Mucosa of stomach (tissue), 1 donor: ENCODE results near the gene TSPAN8.
"Not testable (repeated sequence)": the region's sequence is repeated elsewhere in the genome, so short reads cannot be mapped to it uniquely, and the experiment has no call there.

Experiments used
- H3K27me3 ChIP-seq: one replicate; pipeline ENCODE4 v1.7.0; 2013; ENCODE audit warnings: mild to moderate bottlenecking, low read length; ENCODE audit not compliant: control insufficient read depth, insufficient read depth
- H3K36me3 ChIP-seq: one replicate; pipeline ENCODE4 v1.7.0; 2013; ENCODE audit warnings: low read length; ENCODE audit not compliant: control insufficient read depth, insufficient read depth
- H3K4me1 ChIP-seq: one replicate; pipeline ENCODE4 v1.7.0; 2013; ENCODE audit warnings: mild to moderate bottlenecking, low read length; ENCODE audit not compliant: control insufficient read depth, insufficient read depth
- H3K4me3 ChIP-seq: one replicate; pipeline ENCODE4 v1.7.0; 2013; ENCODE audit warnings: low read length
- H3K9ac ChIP-seq: one replicate; pipeline ENCODE4 v1.7.0; 2013; ENCODE audit warnings: mild to moderate bottlenecking, low read length, moderate library complexity
- H3K9me3 ChIP-seq: one replicate; pipeline ENCODE4 v1.7.0; 2013; ENCODE audit warnings: mild to moderate bottlenecking, low read length, moderate library complexity; ENCODE audit not compliant: control insufficient read depth
- donor health status: Pancreatic carcinoma.

Gene TSPAN8

GRCh38 chr12:71183018-71183417 is 25.2 kb upstream of the TSPAN8 start:
- H3K4me1 ChIP-seq: peaks cover 18% of the 10 kb centered on the region
- H3K27me3 ChIP-seq: no peaks in the 10 kb centered on the region
- H3K9me3 ChIP-seq: no peaks in the 10 kb centered on the region
- no peaks in the 10 kb centered on the region for H3K36me3 ChIP-seq
- H3K9ac ChIP-seq: no peak overlapping the region
- no peak overlapping the region for H3K4me3 ChIP-seq

DNA sequence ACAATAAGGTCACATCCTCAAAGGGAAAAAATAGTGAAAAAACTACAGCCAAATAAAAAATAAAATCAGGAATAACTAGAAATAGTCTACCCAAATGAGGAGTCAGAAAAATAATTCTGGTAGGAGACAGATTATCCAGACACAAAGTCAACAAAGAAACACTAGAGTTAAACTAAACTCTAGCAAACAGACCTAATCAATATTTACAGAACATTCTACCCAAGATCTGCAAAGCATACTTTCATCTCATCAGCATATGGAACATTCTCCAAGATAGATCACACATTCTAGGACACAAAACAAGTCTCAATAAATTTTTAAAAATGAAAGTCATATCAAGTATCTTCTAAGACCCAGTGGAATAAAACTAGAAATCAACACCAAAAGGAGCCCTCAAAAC is 20.4 kb upstream of the TSPAN8 start:
- Histone ChIP-seq H3K9ac (no peak overlapping the region), H3K36me3 (no peaks in the 10 kb centered on the region), H3K4me1 (peaks cover 19% of the 10 kb centered on the region)

GRCh38 chr12:71174825-71175224 is 17.0 kb upstream of the TSPAN8 start:
- no peaks in the 10 kb centered on the region for H3K36me3 ChIP-seq
- no peak overlapping the region for H3K9ac ChIP-seq
- H3K27me3 ChIP-seq: no peaks in the 10 kb centered on the region
- no peak overlapping the region for H3K4me3 ChIP-seq
- H3K4me1 ChIP-seq: peaks cover 17% of the 10 kb centered on the region
- no peaks in the 10 kb centered on the region for H3K9me3 ChIP-seq

More for the DNA sequence above, 20.4 kb upstream of the TSPAN8 start:
- Histone ChIP-seq H3K9me3 (no peaks in the 10 kb centered on the region), H3K27me3 (no peaks in the 10 kb centered on the region), H3K4me3 (no peak overlapping the region)

DNA sequence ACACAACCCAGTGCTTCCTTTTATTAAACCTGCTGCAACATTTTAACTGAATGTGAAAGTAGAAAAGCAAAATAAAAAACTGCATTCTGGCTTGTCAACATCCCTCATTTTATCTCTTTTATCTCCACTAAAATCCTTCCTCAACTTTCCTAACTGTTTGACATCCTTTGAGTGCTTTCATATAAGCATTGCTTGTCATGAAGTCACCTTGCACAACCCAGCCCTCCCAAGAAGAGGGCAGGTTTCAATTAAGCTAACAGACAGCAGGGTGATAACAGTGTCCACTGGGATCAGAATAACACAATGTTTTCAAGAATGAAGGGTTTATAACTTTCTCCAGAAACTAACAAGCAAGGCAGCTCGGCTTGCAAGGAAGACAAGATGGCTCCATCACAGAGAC is 16.3 kb upstream of the TSPAN8 start:
- H3K4me3 ChIP-seq: no peak overlapping the region
- H3K9me3 ChIP-seq: no peaks in the 10 kb centered on the region
- H3K27me3 ChIP-seq: no peaks in the 10 kb centered on the region
- H3K9ac ChIP-seq: no peak overlapping the region
- no peaks in the 10 kb centered on the region for H3K36me3 ChIP-seq
- H3K4me1 ChIP-seq: peaks cover 21% of the 10 kb centered on the region

DNA sequence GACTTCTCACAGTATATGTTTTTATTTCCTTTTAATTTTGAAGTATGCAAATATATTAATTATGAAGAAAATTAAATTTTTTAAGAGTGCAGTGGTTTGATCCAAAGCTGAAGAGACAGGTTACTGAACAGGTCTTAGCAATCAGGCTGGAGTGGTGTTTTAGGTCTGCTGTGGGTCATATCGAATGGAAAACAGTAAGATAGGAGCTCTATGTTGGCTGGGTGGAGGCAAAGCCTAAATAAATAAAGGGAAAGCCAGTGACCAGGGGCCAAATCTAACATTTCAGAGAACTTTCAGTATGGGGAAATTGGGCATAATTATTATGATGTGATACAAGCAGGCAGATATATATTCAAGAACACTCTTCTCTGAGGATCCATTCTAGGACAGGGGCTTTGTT is 12.7 kb upstream of the TSPAN8 start:
- no peak overlapping the region for H3K9ac ChIP-seq
- peaks cover 28% of the 10 kb centered on the region for H3K4me1 ChIP-seq
- H3K27me3 ChIP-seq: no peaks in the 10 kb centered on the region
- H3K9me3 ChIP-seq: no peaks in the 10 kb centered on the region
- no peak overlapping the region for H3K4me3 ChIP-seq
- no peaks in the 10 kb centered on the region for H3K36me3 ChIP-seq

- H3K27me3 ChIP-seq: no peaks in the 10 kb centered on the region
Measured at GRCh38 chr12:71169286-71169685, 11.5 kb upstream of the TSPAN8 start.

GRCh38 chr12:71166862-71167496 is 9.2 kb upstream of the TSPAN8 start:
- Histone ChIP-seq H3K4me1 (peaks cover 54% of the 10 kb centered on the region), H3K9me3 (no peaks in the 10 kb centered on the region), H3K27me3 (no peaks in the 10 kb centered on the region), H3K9ac (no peak overlapping the region), H3K4me3 (no peak overlapping the region), H3K36me3 (no peaks in the 10 kb centered on the region)

More at GRCh38 chr12:71169286-71169685, 11.5 kb upstream of the TSPAN8 start:
- H3K9me3 ChIP-seq: no peaks in the 10 kb centered on the region
- no peak overlapping the region for H3K4me3 ChIP-seq
- H3K9ac ChIP-seq: no peak overlapping the region
- no peaks in the 10 kb centered on the region for H3K36me3 ChIP-seq
- peaks cover 39% of the 10 kb centered on the region for H3K4me1 ChIP-seq

GRCh38 chr12:71166280-71166679 is 8.5 kb upstream of the TSPAN8 start:
- Histone ChIP-seq H3K36me3 (no peaks in the 10 kb centered on the region), H3K27me3 (no peaks in the 10 kb centered on the region), H3K9ac (no peak overlapping the region), H3K9me3 (no peaks in the 10 kb centered on the region), H3K4me3 (no peak overlapping the region), H3K4me1 (peaks cover 57% of the 10 kb centered on the region)

DNA sequence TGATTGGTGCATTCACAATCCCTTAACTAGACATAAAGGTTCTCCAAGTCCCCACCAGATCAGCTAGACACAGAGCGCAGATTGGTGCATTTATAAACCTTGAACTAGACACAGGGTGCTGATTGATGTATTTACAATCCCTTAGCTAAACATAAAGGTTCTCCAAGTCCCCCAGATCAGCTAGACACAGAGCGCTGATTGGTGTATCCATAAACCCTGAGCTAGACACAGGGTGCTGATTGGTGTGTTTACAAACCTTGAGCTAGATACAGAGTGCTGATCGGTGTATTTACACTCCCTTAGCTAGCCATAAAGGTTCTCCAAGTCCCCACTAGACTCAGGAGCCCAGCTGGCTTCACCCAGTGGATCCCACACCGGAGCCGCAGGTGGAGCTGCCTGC is 8.0 kb upstream of the TSPAN8 start:
- H3K36me3 ChIP-seq, H3K4me3 ChIP-seq, H3K27me3 ChIP-seq, H3K9ac ChIP-seq, H3K9me3 ChIP-seq: not testable (repeated sequence)
- H3K4me1 ChIP-seq: peaks cover 61% of the 10 kb centered on the region

- Histone ChIP-seq H3K4me1 (peaks cover 67% of the 10 kb centered on the region), H3K36me3 (no peaks in the 10 kb centered on the region), H3K9ac (no peak overlapping the region), H3K27me3 (no peaks in the 10 kb centered on the region), H3K4me3 (no peak overlapping the region), H3K9me3 (no peaks in the 10 kb centered on the region)
Measured at GRCh38 chr12:71164568-71165197, 6.9 kb upstream of the TSPAN8 start.

DNA sequence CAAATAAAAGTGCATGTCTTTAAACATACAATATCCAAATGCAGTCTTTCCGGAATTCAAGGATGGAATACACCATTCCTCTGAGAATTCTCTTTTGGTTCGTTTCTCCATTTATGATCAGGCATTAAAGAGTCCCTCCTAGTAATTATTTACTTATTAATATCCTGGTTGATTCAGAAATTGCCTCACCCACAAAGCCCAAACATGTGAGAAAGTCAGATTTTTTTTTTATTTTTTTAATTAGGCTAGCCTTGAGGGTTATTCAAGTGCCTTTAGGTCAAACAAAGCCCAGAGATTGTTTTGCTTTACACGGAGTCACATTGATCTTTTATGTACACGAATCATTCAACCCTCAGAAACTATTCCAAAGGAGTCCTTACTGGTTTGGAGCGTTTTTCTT is 6.4 kb upstream of the TSPAN8 start:
- Histone ChIP-seq H3K9ac (no peak overlapping the region), H3K9me3 (no peaks in the 10 kb centered on the region), H3K4me1 (peaks cover 69% of the 10 kb centered on the region), H3K27me3 (no peaks in the 10 kb centered on the region), H3K36me3 (no peaks in the 10 kb centered on the region), H3K4me3 (no peak overlapping the region)

DNA sequence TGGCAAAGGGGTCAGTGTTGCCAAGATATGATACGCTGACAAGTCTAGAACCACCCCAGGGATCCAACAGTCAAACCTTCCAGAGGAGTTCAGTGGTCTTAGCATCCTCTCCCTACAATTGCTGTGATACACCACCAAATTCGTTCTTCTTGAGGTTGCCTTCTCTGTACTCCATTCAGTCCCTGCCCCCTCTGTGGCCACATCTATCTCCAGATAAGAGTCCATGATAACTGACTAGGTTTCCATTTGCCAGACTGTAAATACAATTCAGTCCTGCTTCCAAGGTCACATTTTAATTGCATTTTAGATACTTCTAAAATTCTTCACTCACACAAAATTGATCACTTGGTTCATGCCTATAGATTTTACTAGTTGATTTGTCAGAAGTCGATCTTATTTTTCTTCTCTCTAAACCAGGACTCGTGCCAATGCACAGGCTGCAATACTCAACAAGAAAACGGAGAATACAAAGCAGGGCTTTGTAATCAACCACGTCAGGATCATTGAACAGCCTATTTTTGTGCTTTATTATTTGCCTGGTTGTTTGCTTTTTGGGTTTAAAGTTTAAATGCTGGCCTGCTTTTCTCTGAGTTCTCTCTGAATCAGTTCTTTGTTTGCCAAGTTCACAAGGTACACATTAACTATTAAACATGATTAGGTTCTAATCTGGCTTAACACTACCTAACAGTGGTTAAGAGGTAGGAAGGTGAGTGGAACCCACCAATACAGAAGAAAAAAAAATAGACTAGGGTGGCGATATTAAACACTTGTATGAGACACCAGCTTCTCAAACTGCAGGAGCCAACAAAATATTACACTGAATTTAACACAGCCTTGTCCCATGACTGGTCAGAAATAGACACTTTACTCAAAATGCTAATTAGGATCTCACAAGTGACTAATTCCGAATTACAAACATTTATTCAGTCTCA is 5.3 kb upstream of the TSPAN8 start:
- no peaks in the 10 kb centered on the region for H3K36me3 ChIP-seq
- H3K9ac ChIP-seq: peak overlapping the region; percentile 30
- H3K4me1 ChIP-seq: peaks cover 66% of the 10 kb centered on the region
- no peaks in the 10 kb centered on the region for H3K27me3 ChIP-seq
- no peak overlapping the region for H3K4me3 ChIP-seq
- no peaks in the 10 kb centered on the region for H3K9me3 ChIP-seq
